Fibroblast of the aortic adventitia (primary cell): ENCODE results near the gene RAD51AP2. TPM values are rescaled to one million over a fixed set of nuclear protein-coding genes. Genes with fewer than 3 reads are reported as not detected.

ENCODE experiments used
- DNase-seq: peaks from one replicate; pipeline ENCODE4 v3.0.0-alpha.2; 2010; ENCODE audit warnings: low read depth
- H3K4me3 ChIP-seq: 2 replicates; pipeline ENCODE4 v1.5.1; 2011; ENCODE audit warnings: low read depth, mild to moderate bottlenecking, control low read depth, low read length, moderate library complexity
- CTCF ChIP-seq: IDR thresholded peaks from 2 replicates; pipeline ENCODE4 v1.5.1; 2011; ENCODE audit warnings: mild to moderate bottlenecking, low read length, control low read depth, inconsistent platforms; ENCODE audit not compliant: insufficient read depth
- total RNA-seq: library from RNA; depleted of rRNA; stranded (reverse); fragments of >200 nt; gene quantifications from 2 replicates; pipeline ENCODE4 v1.2.3, GENCODE V29; 2012; ENCODE audit warnings: low replicate concordance

RAD51AP2 gene
- total RNA-seq, 1 donor, result 0.09 TPM

GRCh38 chr2:17538022-17538843, 20.0 kb upstream of the RAD51AP2 start:
- DNase-seq, result peak; percentile 47
- H3K4me3 ChIP-seq, result peak overlapping the region; percentile 65
- no peak for TF ChIP-seq CTCF

GRCh38 chr2:17536416-17536815, 18.2 kb upstream of the RAD51AP2 start:
- DNase-seq, result peak; percentile 15

GRCh38 chr2:17533546-17533945, 15.3 kb upstream of the RAD51AP2 start:
- no peak for TF ChIP-seq CTCF
- DNase-seq, result no peak
- H3K4me3 ChIP-seq, result no peak overlapping the region

More at GRCh38 chr2:17536416-17536815, 18.2 kb upstream of the RAD51AP2 start:
- no peak for TF ChIP-seq CTCF
- H3K4me3 ChIP-seq, result no peak overlapping the region

- H3K4me3 ChIP-seq, result no peak overlapping the region
- no peak for DNase-seq
- TF ChIP-seq CTCF, result no peak
Observed at GRCh38 chr2:17529771-17530170, 11.5 kb upstream of the RAD51AP2 start.

GRCh38 chr2:17522303-17522702, 4.1 kb upstream of the RAD51AP2 start:
- no peak for DNase-seq
- no peak for TF ChIP-seq CTCF
- no peak overlapping the region for H3K4me3 ChIP-seq

GRCh38 chr2:17521621-17522020, 3.4 kb upstream of the RAD51AP2 start:
- DNase-seq, result no peak
- no peak overlapping the region for H3K4me3 ChIP-seq
- no peak for TF ChIP-seq CTCF
